ENCODE measurements around the gene ELSPBP1.
"Not testable (repeated sequence)": the region's sequence is repeated elsewhere in the genome, so short reads cannot be mapped to it uniquely, and the experiment has no call there.

GRCh38 chr19:47955936-47956335, 38.5 kb upstream of the ELSPBP1 start:
- TF ChIP-seq, protein P1, sequence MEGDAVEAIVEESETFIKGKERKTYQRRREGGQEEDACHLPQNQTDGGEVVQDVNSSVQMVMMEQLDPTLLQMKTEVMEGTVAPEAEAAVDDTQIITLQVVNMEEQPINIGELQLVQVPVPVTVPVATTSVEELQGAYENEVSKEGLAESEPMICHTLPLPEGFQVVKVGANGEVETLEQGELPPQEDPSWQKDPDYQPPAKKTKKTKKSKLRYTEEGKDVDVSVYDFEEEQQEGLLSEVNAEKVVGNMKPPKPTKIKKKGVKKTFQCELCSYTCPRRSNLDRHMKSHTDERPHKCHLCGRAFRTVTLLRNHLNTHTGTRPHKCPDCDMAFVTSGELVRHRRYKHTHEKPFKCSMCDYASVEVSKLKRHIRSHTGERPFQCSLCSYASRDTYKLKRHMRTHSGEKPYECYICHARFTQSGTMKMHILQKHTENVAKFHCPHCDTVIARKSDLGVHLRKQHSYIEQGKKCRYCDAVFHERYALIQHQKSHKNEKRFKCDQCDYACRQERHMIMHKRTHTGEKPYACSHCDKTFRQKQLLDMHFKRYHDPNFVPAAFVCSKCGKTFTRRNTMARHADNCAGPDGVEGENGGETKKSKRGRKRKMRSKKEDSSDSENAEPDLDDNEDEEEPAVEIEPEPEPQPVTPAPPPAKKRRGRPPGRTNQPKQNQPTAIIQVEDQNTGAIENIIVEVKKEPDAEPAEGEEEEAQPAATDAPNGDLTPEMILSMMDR (IDR thresholded peaks at IDR 0.05) = not testable (repeated sequence)
- not testable (repeated sequence) for TF ChIP-seq POLR2A (IDR thresholded peaks at IDR 0.05)
